Fibroblast of skin of abdomen (primary cell): ENCODE results near the gene EIF3CL. TPM values are rescaled to one million over a fixed set of nuclear protein-coding genes. Genes with fewer than 3 reads are reported as not detected.
"Not testable (repeated sequence)": the region's sequence is repeated elsewhere in the genome, so short reads cannot be mapped to it uniquely, and the experiment has no call there.

ENCODE experiments used
- DNase-seq: peaks from one replicate; pipeline ENCODE4 v3.0.0-alpha.2; 2013
- polyA plus RNA-seq, 2 experiments: library from polyadenylated mRNA; unstranded; fragments of 120-200 nt; gene quantifications; one replicate each; pipeline ENCODE4 v1.2.1, GENCODE V29; 2013; ENCODE audit not compliant: insufficient read length in 2 of 2

EIF3CL gene
- polyA plus RNA-seq (2013, experiment 1 of 2; ENCODE audit: insufficient read length) = 100 TPM
- polyA plus RNA-seq (2013, experiment 2 of 2; ENCODE audit: insufficient read length) = 118 TPM

GRCh38 chr16:28403220-28404072, at the start of gene EIF3CL:
TSS of gene EIF3CL (minus strand) at chr16:28403841. CDS start at chr16:28403618, 223 bp downstream.
- DNase-seq = not testable (repeated sequence)

- DNase-seq = not testable (repeated sequence)
Measured at GRCh38 chr16:28447081-28447480, 43.4 kb upstream of the EIF3CL start.

DNA sequence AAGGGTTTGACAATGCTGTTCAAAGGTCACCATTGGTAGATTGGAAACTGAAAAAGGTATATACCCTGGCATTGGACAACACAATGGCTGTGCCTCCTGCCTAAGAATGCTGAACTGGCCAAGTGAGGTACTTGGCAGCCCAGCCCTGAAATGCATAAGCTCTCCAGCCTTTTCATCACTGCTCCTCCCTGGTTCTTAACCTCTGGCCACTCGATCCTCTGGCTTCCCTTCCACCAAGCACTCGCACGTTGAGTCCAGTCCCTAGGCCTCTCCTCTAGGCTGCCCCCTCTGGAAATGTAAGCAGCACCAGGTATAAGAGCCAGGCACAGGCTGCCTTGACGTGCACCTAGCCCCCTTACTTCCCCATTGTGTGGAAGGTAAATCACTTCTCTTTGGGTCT, 42.7 kb upstream of the EIF3CL start:
- not testable (repeated sequence) for DNase-seq

DNA sequence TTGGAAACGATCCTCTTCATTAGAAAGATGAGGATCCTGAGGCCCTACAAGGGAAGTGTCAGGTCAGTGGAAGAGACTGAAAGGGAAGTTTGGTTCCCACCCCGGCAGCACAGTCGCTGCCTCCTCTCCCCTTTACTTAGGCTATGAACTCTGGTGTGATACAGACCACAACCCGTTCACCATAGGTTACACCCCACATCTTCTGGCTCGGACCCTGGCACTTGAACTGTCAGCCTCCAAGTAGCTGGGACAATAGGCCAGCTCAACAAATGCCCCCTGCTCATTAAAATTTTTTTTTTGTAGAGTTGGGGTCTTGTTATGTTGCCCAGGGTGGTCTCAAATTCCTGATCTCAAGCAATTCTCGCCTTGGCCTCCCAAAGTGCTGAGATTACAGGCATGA, 40.3 kb upstream of the EIF3CL start:
- not testable (repeated sequence) for DNase-seq

GRCh38 chr16:28438899-28439298, 35.3 kb upstream of the EIF3CL start:
- DNase-seq = not testable (repeated sequence)

DNA sequence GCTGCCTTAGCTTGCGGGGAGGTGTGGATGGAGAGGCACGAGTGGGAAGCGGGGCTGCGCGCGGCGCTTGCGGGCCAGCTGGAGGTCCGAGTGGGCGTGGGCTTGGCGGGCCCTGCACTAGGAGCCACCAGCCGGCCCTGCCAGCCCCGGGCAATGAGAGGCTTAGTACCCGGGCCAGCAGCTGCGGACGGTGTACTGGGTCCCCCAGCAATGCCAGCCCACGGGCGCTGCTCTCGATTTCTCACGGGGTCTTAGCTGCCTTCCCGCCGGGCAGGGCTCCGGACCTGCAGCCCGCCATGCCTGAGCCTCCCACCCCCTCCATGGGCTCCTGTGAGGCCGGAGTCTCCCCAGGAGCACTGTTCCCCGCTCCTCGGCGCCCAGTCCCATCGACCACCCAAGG, 31.7 kb upstream of the EIF3CL start:
- DNase-seq = not testable (repeated sequence)

- not testable (repeated sequence) for DNase-seq
Measured at GRCh38 chr16:28426060-28426680, 22.5 kb upstream of the EIF3CL start.

DNA sequence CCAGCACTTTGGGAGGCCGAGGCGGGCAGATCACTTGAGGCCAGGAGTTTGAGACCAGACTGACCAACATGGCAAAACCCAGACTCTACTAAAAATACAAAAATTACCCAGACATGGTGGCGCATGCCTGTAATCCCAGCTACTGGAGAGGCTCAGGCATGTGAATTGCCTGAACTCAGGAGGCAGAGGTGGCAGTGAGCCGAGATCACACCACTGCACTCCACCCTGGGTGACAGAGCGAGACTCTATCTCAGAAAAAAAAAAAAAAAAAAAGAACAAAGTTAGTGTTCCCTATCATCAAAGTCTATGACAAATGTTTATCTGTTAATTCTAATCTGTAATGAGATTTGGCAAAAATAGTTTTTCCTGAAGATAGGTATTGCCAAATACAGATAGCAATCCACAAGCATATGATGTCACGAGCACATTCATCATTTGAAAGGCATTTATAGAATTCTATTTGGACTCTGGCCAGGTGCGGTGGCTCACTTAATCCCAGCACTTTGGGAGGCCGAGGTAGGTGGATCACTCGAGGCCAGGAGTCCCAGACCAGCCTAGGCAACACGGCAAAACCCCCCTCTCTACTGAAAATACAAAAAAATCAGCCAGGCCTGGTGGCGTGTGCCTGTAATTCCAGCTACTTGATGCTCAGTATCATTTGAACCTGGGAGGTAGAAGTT, 17.6 kb upstream of the EIF3CL start:
- not testable (repeated sequence) for DNase-seq

- DNase-seq = not testable (repeated sequence)
Measured at GRCh38 chr16:28417033-28417432, 13.4 kb upstream of the EIF3CL start.

GRCh38 chr16:28414530-28414929, 10.9 kb upstream of the EIF3CL start:
- DNase-seq = not testable (repeated sequence)

DNA sequence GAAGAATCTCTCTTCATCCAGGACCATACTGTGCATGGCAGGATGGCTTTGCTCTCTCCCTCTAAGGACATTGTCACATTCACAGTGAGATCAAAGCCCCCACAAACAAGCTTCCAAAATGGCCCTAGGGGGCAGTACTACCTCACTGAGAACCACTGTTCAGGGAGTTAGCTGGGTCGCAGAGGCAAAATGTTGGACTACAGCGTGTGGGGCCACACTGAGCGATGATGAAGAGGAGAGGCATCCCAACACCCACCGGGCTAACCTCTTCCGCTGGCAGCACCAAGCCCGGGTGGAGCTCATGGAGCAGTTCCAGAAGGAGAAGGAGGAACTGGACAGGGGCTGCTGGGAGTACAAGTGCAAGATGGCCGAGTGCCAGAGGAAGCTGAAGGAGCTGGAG, 9.9 kb upstream of the EIF3CL start:
- not testable (repeated sequence) for DNase-seq

DNA sequence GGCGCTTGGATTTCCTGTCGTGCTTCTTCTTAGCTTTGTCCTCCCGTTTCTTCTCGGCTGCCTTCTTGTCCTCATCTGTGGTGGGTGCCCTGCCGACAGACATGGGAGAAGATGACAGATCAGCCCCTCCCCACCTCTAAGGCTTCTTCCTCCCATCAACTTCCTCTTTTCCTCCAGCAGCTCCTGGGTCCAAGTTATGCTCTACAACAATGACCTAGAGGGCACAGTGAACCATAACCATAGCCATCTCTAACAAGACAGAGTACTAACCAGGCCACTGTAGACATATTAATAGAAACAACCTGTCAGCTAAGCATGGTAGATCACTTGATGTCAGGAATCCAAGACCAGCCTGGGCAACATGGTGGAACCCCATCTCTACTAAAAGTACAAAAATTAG, 11.6 kb downstream of the EIF3CL start:
- DNase-seq = not testable (repeated sequence)

GRCh38 chr16:28382177-28382867, 21.3 kb downstream of the EIF3CL start:
- not testable (repeated sequence) for DNase-seq

DNA sequence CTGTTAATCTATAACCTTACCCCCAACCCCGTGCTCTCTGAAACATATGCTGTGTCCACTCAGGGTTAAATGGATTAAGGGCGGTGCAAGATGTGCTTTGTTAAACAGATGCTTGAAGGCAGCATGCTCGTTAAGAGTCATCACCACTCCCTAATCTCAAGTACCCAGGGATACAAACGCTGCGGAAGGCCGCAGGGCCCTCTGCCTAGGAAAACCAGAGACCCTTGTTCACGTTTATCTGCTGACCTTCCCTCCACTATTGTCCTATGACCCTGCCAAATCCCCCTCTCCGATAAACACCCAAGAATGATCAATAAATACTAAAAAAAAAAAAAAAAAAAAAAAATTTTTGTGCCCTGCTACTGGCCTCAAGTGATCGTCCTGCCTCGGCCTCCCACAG, 25.8 kb downstream of the EIF3CL start:
- DNase-seq = not testable (repeated sequence)

DNA sequence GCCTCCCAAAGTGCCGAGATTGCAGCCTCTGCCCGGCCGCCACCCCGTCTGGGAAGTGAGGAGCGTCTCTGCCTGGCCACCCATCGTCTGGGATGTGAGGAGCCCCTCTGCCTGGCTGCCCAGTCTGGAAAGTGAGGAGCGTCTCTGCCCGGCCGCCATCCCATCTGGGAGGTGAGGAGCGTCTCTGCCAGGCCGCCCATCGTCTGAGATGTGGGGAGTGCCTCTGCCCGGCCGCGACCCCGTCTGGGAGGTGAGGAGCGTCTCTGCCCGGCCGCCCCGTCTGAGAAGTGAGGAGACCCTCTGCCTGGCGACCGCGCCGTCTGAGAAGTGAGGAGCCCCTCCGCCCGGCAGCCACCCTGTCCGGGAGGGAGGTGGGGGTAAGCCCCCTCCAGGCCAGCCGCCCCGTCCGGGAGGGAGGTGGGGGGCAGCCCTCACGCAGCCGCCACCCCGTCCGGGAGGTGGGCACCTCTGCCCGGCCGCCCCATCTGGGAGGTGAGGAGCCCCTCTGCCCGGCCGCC, 26.5 kb downstream of the EIF3CL start:
- not testable (repeated sequence) for DNase-seq

DNA sequence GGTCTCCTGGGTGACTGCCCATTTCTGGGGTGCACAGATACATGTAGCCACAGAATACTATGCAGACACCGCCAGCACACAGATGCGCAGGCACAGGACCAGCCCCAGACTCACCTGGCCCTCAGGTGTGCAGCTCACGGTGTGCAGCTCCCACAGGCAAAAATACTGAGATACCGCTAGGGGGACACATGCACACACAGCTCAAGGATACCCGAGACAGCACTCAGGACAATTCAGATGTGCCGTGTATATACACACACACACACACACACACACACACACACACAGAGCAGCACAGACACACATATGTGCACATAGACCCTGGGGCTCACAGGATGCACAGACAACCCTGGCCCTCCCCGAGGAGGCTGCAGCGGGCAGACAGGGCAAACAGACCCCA, 28.5 kb downstream of the EIF3CL start:
- not testable (repeated sequence) for DNase-seq

GRCh38 chr16:28374281-28374680, 29.4 kb downstream of the EIF3CL start:
- DNase-seq = not testable (repeated sequence)

DNA sequence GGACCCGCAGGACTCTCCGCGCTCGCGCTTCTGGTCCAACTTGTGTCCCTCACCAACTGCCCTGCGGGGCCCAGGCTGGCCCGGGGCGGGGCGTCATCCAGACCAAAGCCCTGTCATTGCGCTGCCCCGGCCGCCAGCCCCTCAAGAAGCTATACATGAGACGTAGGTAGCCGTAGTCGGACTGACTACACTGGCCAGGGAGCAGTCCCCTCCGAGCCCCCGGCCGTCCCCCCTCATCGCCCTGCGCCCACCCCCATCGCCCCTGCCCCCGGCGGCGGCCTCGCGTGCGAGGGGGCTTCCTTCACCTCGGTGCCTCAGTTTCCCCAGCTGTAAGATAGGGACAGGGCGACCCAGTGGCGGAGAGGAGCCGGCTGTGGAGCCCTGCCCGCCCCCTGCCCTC, 35.7 kb downstream of the EIF3CL start:
- not testable (repeated sequence) for DNase-seq

DNA sequence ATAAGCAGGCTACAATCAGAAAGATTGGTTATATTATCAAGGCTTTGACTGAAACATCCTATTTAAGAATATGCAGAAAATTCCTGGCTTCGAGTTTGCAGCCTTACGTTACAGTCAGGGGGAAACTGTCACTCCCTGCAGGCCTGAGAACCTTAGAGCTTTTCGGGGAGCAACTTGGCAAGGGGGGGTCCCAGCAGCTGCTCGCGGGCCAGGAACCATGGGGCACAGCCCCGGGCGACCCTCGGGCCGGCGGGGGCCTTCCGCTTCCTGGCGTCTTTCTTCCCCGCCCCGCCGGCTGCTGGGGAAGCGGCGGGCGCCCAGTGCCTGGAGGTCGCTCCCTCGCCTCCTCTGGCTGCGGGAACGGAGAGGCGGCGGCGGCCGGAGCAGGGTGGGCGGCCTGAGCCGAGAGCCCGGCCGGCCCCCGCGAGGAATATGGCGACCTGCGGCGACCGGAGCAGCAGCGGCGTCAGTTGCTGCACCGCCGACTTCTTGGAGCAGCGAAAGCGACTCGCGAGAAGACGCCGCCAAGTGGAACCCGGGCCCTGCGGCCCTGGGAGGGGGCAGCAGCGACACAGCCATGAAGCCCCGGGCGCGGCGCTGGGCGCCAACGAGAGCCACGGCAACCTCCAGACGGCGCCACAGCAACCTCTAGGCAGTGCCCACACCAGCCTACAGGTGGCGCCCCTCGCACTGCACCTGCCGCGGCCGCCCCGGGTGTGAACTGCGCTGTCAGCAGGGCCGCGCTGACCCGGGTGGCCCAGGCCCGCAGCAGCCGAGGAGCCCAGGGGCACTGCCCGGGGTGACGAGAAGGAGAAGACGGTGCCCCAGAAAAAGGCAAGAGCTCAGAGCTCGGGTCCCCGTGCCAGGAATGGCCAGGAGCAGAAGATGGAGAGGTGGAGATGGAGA, 39.1 kb downstream of the EIF3CL start:
- DNase-seq = not testable (repeated sequence)

- DNase-seq = not testable (repeated sequence)
Measured at GRCh38 chr16:28363408-28363807, 40.2 kb downstream of the EIF3CL start, which contains the start of gene NPIPB6. TSS of gene NPIPB6 (minus strand) at chr16:28363508. CDS start at chr16:28362822, 686 bp downstream.

DNA sequence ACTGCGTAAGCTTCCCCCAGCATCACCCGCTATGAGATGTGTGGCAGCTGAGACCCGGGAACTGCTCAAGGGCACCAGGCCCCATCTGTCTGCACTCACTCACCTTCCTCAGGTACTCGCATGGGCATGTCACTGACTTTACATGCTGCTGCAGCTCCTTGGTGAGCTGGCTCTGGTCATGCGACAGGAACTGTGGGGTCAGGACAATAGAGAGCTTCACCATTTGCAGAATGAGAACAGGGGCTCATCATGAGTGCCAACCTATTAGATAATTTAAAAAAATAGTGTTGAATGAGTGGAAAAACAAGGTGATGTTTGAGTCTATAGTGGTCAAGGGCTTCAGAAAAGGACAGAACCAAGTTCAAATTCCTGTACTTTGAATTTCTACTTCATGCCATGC, 41.0 kb downstream of the EIF3CL start:
- not testable (repeated sequence) for DNase-seq
